ENCODE measurements around the gene CNTN5.

Gene CNTN5

DNA sequence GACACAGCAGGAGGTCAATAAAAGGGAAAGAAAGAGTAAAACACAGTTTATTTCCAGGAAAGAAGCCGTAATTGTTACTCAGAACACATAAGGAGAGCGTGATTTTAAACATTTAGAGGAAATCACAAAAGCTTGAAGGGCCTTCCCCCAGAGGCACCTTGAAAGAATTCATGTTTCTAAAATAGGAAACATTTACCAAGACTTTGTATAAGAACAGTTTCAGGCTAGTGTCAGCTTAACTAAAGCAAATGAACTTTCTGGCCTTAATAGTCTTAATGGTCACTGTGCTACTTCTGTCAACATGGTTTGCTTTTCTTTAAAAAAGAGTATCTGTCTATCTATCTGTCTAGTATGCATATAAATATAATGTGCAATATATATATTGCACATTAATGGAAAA is 208.8 kb downstream of the CNTN5 start:
- ATAC-seq (ENCODE audit: low read depth) = no peak
- H3K4me3 ChIP-seq (ENCODE audit: severe bottlenecking) = no peak overlapping the region
- no peaks in the 10 kb centered on the region for H3K4me1 ChIP-seq (ENCODE audit: insufficient read depth, poor library complexity, severe bottlenecking)
- DNase-seq (ENCODE audit: low spot score) = no peak
- H3K27ac ChIP-seq (ENCODE audit: poor library complexity, severe bottlenecking) = no peak overlapping the region
- H3K36me3 ChIP-seq (ENCODE audit: low read depth) = no peaks in the 10 kb centered on the region
- TF ChIP-seq, protein P1, sequence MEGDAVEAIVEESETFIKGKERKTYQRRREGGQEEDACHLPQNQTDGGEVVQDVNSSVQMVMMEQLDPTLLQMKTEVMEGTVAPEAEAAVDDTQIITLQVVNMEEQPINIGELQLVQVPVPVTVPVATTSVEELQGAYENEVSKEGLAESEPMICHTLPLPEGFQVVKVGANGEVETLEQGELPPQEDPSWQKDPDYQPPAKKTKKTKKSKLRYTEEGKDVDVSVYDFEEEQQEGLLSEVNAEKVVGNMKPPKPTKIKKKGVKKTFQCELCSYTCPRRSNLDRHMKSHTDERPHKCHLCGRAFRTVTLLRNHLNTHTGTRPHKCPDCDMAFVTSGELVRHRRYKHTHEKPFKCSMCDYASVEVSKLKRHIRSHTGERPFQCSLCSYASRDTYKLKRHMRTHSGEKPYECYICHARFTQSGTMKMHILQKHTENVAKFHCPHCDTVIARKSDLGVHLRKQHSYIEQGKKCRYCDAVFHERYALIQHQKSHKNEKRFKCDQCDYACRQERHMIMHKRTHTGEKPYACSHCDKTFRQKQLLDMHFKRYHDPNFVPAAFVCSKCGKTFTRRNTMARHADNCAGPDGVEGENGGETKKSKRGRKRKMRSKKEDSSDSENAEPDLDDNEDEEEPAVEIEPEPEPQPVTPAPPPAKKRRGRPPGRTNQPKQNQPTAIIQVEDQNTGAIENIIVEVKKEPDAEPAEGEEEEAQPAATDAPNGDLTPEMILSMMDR (IDR thresholded peaks at IDR 0.05; ENCODE audit: poor library complexity, severe bottlenecking) = no peak
- peaks cover 4% of the 10 kb centered on the region for H3K27me3 ChIP-seq (ENCODE audit: insufficient read depth, poor library complexity, severe bottlenecking)
- no peaks in the 10 kb centered on the region for H3K9me3 ChIP-seq (ENCODE audit: severe bottlenecking)

DNA sequence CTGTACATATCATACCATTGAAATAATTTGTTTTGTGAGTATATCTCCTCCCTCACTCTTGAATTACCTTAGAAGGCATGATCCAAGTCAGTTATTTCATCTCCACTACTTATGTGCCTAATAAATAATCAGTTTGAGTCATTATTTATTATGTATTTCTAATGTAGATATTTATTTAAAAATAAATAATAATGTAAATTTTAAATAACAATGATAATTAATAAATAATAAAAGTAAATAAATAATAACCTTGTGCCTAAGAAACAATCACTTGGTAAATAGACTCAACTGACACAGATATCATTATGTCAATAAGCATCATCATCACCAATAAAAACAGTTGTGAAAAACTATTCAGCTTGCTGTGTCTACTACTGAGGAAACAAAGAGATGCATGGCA is 213.8 kb downstream of the CNTN5 start:
- no peaks in the 10 kb centered on the region for H3K27me3 ChIP-seq (ENCODE audit: insufficient read depth, poor library complexity, severe bottlenecking)
- ATAC-seq (ENCODE audit: low read depth) = no peak
- DNase-seq (ENCODE audit: low spot score) = no peak
- no peaks in the 10 kb centered on the region for H3K9me3 ChIP-seq (ENCODE audit: severe bottlenecking)
- H3K27ac ChIP-seq (ENCODE audit: poor library complexity, severe bottlenecking) = no peak overlapping the region
- no peak overlapping the region for H3K4me3 ChIP-seq (ENCODE audit: severe bottlenecking)
- TF ChIP-seq, protein P1 (IDR thresholded peaks at IDR 0.05; ENCODE audit: poor library complexity, severe bottlenecking) = no peak
- no peaks in the 10 kb centered on the region for H3K36me3 ChIP-seq (ENCODE audit: low read depth)
- H3K4me1 ChIP-seq (ENCODE audit: insufficient read depth, poor library complexity, severe bottlenecking) = no peaks in the 10 kb centered on the region

DNA sequence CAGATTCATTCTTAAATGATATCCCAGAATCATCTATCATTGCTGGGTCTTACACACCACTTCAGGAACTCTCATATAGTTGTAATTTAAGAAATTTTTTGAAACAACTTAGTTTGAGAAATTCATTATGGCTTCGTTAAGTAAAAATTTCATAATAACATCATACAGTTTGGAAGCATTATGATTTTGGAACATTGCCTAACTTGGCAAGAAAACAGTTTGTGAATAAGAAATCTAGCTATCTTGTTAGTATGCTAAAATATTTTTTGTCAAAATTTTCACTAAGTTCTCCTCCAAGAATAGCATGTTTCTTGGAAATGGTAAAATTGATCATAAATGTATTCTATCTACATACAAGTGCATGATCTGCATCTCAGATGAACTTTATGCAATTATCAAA is 217.7 kb downstream of the CNTN5 start:
- TF ChIP-seq, protein P1 (IDR thresholded peaks at IDR 0.05; ENCODE audit: poor library complexity, severe bottlenecking) = no peak
- Histone ChIP-seq H3K9me3 (ENCODE audit: severe bottlenecking) (no peaks in the 10 kb centered on the region), H3K27me3 (ENCODE audit: insufficient read depth, poor library complexity, severe bottlenecking) (no peaks in the 10 kb centered on the region), H3K4me3 (ENCODE audit: severe bottlenecking) (no peak overlapping the region), H3K4me1 (ENCODE audit: insufficient read depth, poor library complexity, severe bottlenecking) (no peaks in the 10 kb centered on the region), H3K36me3 (ENCODE audit: low read depth) (no peaks in the 10 kb centered on the region), H3K27ac (ENCODE audit: poor library complexity, severe bottlenecking) (no peak overlapping the region)
- DNase-seq (ENCODE audit: low spot score) = no peak
- no peak for ATAC-seq (ENCODE audit: low read depth)

DNA sequence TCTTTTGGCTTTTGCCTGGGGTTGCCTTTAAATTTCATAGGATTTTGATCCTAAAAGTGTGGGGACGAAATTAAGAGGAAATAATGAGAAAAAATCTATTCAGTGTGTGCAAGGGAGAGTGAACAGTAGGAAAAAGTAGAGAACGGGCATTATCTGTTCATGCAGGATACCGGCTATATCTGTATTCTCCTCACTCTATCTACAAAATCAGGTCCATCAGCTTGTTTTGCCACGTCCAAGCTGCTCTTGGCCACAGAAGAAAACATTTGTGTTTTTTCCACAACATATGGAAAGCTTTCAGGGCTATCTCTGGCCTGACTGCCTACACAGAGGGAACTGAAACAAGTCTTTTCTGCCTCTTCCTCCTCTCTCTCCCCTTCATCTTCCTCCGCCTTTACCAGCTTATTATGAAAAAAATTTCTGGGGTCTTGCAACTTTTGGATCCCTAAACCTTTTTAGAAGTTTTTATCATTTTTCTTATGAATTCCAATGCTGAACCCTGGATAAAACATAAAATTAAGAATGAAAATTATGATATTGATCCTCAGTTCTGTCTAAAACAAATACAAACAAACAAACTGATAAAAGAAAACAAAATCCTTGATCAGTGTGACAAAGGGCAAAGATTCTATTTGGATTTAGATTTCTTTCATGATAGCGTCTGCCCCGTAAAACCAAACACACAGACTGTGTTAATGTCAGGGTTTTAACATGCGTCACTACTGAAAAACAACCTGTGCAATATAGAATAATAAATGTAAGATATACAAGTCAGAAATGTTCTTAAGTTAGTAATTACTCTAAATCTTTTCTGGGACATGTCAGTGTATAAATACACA is 219.7 kb downstream of the CNTN5 start:
- ATAC-seq (ENCODE audit: low read depth) (no peak), DNase-seq (ENCODE audit: low spot score) (no peak)
- H3K36me3 ChIP-seq (ENCODE audit: low read depth) = no peaks in the 10 kb centered on the region
- H3K9me3 ChIP-seq (ENCODE audit: severe bottlenecking) = no peaks in the 10 kb centered on the region
- TF ChIP-seq, protein P1 (IDR thresholded peaks at IDR 0.05; ENCODE audit: poor library complexity, severe bottlenecking) = no peak
- no peaks in the 10 kb centered on the region for H3K4me1 ChIP-seq (ENCODE audit: insufficient read depth, poor library complexity, severe bottlenecking)
- no peak overlapping the region for H3K27ac ChIP-seq (ENCODE audit: poor library complexity, severe bottlenecking)
- H3K4me3 ChIP-seq (ENCODE audit: severe bottlenecking) = no peak overlapping the region
- H3K27me3 ChIP-seq (ENCODE audit: insufficient read depth, poor library complexity, severe bottlenecking) = no peaks in the 10 kb centered on the region

DNA sequence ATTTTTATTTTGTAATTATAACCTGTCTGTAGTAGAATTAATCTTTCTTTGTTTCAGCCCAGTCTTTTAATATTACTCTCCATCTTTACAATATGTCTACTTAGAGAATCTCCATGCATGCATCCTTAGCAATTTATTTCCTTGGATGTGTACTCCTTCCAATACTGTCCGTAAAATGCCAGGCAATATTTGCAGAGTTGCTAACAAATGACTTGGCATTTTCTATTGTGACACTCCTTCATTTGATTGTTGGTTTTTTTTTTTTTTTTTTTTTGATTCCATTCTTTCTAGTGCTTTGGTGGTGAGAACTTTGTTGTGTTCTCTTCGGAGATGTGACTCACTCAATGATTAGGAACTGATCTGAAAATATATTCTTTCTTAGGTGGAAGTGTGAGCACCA is 220.3 kb downstream of the CNTN5 start:
- TF ChIP-seq, protein P1 (IDR thresholded peaks at IDR 0.05; ENCODE audit: poor library complexity, severe bottlenecking) = no peak
- H3K27me3 ChIP-seq (ENCODE audit: insufficient read depth, poor library complexity, severe bottlenecking) = no peaks in the 10 kb centered on the region
- no peak overlapping the region for H3K4me3 ChIP-seq (ENCODE audit: severe bottlenecking)
- no peaks in the 10 kb centered on the region for H3K36me3 ChIP-seq (ENCODE audit: low read depth)
- H3K4me1 ChIP-seq (ENCODE audit: insufficient read depth, poor library complexity, severe bottlenecking) = no peaks in the 10 kb centered on the region
- DNase-seq (ENCODE audit: low spot score) (no peak), ATAC-seq (ENCODE audit: low read depth) (no peak)
- H3K9me3 ChIP-seq (ENCODE audit: severe bottlenecking) = no peaks in the 10 kb centered on the region
- no peak overlapping the region for H3K27ac ChIP-seq (ENCODE audit: poor library complexity, severe bottlenecking)
